ENCODE data around the gene AMOT.

GRCh38 chrX:112789931-112790330 is 50.7 kb downstream of the AMOT start:
- TF ChIP-seq, protein P1, sequence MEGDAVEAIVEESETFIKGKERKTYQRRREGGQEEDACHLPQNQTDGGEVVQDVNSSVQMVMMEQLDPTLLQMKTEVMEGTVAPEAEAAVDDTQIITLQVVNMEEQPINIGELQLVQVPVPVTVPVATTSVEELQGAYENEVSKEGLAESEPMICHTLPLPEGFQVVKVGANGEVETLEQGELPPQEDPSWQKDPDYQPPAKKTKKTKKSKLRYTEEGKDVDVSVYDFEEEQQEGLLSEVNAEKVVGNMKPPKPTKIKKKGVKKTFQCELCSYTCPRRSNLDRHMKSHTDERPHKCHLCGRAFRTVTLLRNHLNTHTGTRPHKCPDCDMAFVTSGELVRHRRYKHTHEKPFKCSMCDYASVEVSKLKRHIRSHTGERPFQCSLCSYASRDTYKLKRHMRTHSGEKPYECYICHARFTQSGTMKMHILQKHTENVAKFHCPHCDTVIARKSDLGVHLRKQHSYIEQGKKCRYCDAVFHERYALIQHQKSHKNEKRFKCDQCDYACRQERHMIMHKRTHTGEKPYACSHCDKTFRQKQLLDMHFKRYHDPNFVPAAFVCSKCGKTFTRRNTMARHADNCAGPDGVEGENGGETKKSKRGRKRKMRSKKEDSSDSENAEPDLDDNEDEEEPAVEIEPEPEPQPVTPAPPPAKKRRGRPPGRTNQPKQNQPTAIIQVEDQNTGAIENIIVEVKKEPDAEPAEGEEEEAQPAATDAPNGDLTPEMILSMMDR (conservative IDR thresholded peaks at IDR 0.05; ENCODE audit: low read depth, low read length) = no peak
- no peak for TF ChIP-seq EZH2 (IDR thresholded peaks at IDR 0.05; ENCODE audit: low read length, unreplicated experiment)

Data from PC-3 (cell line).